GM12878 (cell line): ENCODE measurements around the gene FAM193B. TPM values are rescaled to one million over a fixed set of nuclear protein-coding genes. Genes with fewer than 3 reads are reported as not detected.

Experiments
- ATAC-seq: fragments of 200-7000 bp; cut with Tn5 transposase; 3 replicates; pipeline ENCODE4 v1.9.1; 2020; ENCODE audit warnings: mild to moderate bottlenecking, moderate library complexity
- BruUV-seq: library from RNA; stranded (reverse); fragments of 400-500 nt; replicated peaks from 2 replicates; lab custom pipeline; 2021; lab: Mats Ljungman, UMichigan
- CTCF ChIA-PET: fragments of 300-600 bp; sonication (Branson Sonifier 250); formaldehyde crosslinking; extraction: SDS; loops from one replicate; lab custom pipeline; 2021; ENCODE audit warnings: inconsistent platforms; lab: Yijun Ruan, JAX
- POLR2A ChIA-PET: fragments of 350-600 bp; formaldehyde crosslinking; extraction: SDS; loops from one replicate; lab custom pipeline; 2021; ENCODE audit warnings: inconsistent platforms; lab: Charles Lee
- RAD21 ChIA-PET: fragments of 300-600 bp; sonication (Branson Sonifier 250); formaldehyde crosslinking; loops from one replicate; lab custom pipeline; 2023; ENCODE audit warnings: antibody characterized with exemption; ENCODE audit not compliant: unreplicated experiment; lab: Charles Lee
- SMC1A ChIA-PET: fragments of 300-600 bp; sonication (Branson Sonifier 250); formaldehyde crosslinking; loops from one replicate; lab custom pipeline; 2023; ENCODE audit not compliant: unreplicated experiment, uncharacterized antibody; lab: Charles Lee
- DNase-seq: peaks from one replicate; pipeline ENCODE4 v3.0.0-alpha.2; 2011; ENCODE audit warnings: low read depth, low spot score
- FAIRE-seq: peaks from 3 replicates; lab custom pipeline; 2011; peaks lifted over from hg19 to GRCh38; lab: Jason Lieb, UNC
- H2AFZ ChIP-seq: 2 replicates; pipeline ENCODE4 v1.6.0; 2011; ENCODE audit warnings: low read depth, low read length, control low read depth; ENCODE audit not compliant: control insufficient read depth
- H3K27ac ChIP-seq: 2 replicates; pipeline ENCODE4 v1.5.1; 2011; ENCODE audit warnings: control low read depth; ENCODE audit not compliant: control insufficient read depth, insufficient read depth
- H3K27me3 ChIP-seq, 2 experiments: replicated peaks in 1 of 2; 2 replicates each; pipeline versions ENCODE4 v1.6.0 to v1.6.1; 2011; ENCODE audit warnings: low read length in 1 of 2; ENCODE audit not compliant: control insufficient read depth in 2 of 2, insufficient read depth in 2 of 2
- H3K36me3 ChIP-seq, 2 experiments: 2 replicates each; pipeline ENCODE4 v1.5.1; 2011; ENCODE audit warnings: low read length in 1 of 2; ENCODE audit not compliant: control insufficient read depth in 2 of 2, insufficient read depth in 2 of 2
- H3K4me1 ChIP-seq: 2 replicates; pipeline ENCODE4 v1.6.1; 2011; ENCODE audit warnings: mild to moderate bottlenecking, low read length, moderate library complexity, mixed read lengths; ENCODE audit not compliant: control insufficient read depth, insufficient read depth
- H3K4me2 ChIP-seq: 2 replicates; pipeline ENCODE4 v1.6.0; 2011; ENCODE audit warnings: control low read depth; ENCODE audit not compliant: control insufficient read depth, insufficient read depth
- H3K4me3 ChIP-seq: fragments of 200-600 bp; sonication (generic); 2 replicates; pipeline ENCODE4 v1.5.1; 2016
- H3K79me2 ChIP-seq: 2 replicates; pipeline ENCODE4 v1.6.0; 2011; ENCODE audit warnings: low read length; ENCODE audit not compliant: control insufficient read depth, insufficient read depth
- H3K9ac ChIP-seq: 2 replicates; pipeline ENCODE4 v1.8.0; 2011; ENCODE audit warnings: low read length, control low read depth, mixed read lengths; ENCODE audit not compliant: control insufficient read depth, insufficient read depth
- H3K9me3 ChIP-seq: replicated peaks from 3 replicates; pipeline ENCODE4 v1.5.1; 2011; ENCODE audit warnings: mild to moderate bottlenecking, low read length; ENCODE audit not compliant: control insufficient read depth, insufficient read depth
- H4K20me1 ChIP-seq: 2 replicates; pipeline ENCODE4 v1.6.0; 2011; ENCODE audit not compliant: control insufficient read depth, insufficient read depth
- EED ChIP-seq: sonication (generic); IDR thresholded peaks from 2 replicates; pipeline ENCODE4 v1.6.1; 2016; ENCODE audit warnings: antibody characterized with exemption, low read depth
- POLR2A ChIP-seq: IDR thresholded peaks from 2 replicates; pipeline ENCODE4 v1.6.1; 2011; ENCODE audit warnings: low read depth, mild to moderate bottlenecking, low read length
- ZZZ3 ChIP-seq: IDR thresholded peaks from 2 replicates; pipeline ENCODE4 v1.6.1; 2011; ENCODE audit warnings: low read depth; ENCODE audit not compliant: control insufficient read depth, insufficient read length
- WGBS: methylation state at CpG from one replicate; pipeline ENCODE4 v1.1.6; 2016; ENCODE audit warnings: low lambda C conversion rate; ENCODE audit not compliant: insufficient replicate concordance, insufficient coverage; ENCODE audit errors: missing lambda C conversion rate; 5-methylcytosine and 5-hydroxymethylcytosine counted together
- in situ Hi-C: fragments of 300-500 bp; cut with MboI; formaldehyde crosslinking; loops from 9 replicates; pipeline ENCODE4 v1.14.3; 2018; ENCODE audit warnings: mixed read lengths
- intact Hi-C: fragments of 100-400 bp; cut with micrococcal nuclease; formaldehyde crosslinking; loops from one replicate; pipeline ENCODE4 v1.14.2; 2022; ENCODE audit not compliant: unreplicated experiment
- polyA plus RNA-seq, 11 experiments: library from polyadenylated mRNA; depleted of rRNA in 4 of 11; unstranded in 6 of 11; stranded (reverse) in 5 of 11; fragments of >200 nt; fragmentation: Nextera tagmentation in 4 of 11; fragmentation: Illumina TruSeq in 1 of 11; extraction: Ambion mirVana in 4 of 11; extraction: Trizol in 1 of 11; gene quantifications; 1 replicate in 1 of 11; 2 replicates in 10 of 11; pipeline versions ENCODE4 v1.2.1 to v1.2.3, GENCODE V29; 2011 to 2016; ENCODE audit warnings: inconsistent platforms in 2 of 11, missing spikeins in 2 of 11, low read depth in 1 of 11
- total RNA-seq, 4 experiments: library from RNA; depleted of rRNA in 3 of 4; stranded (reverse); fragments of >200 nt in 3 of 4; fragmentation: Illumina TruSeq in 1 of 4; extraction: Trizol in 1 of 4; gene quantifications; 2 replicates each; pipeline versions ENCODE4 v1.2.1 to v1.2.3, GENCODE V29; 2013 to 2021
- TF ChIP-seq, protein P1 (sequence below): IDR thresholded peaks from 2 replicates; pipeline ENCODE4 v1.6.1; 2011; ENCODE audit warnings: borderline replicate concordance, low read depth, mild to moderate bottlenecking, moderate library complexity, low read length; ENCODE audit not compliant: insufficient read depth, poor library complexity, severe bottlenecking
- TF ChIP-seq, protein P2 (sequence below): IDR thresholded peaks from 2 replicates; pipeline ENCODE4 v1.6.1; 2011; ENCODE audit warnings: borderline replicate concordance, low read depth, mild to moderate bottlenecking, moderate library complexity, mixed read lengths, low read length; ENCODE audit not compliant: insufficient read depth; ENCODE audit errors: extremely low read length
- TF ChIP-seq, protein P3 (sequence below): fragments of 150-350 bp; IDR thresholded peaks from 2 replicates; pipeline ENCODE4 v1.6.1; 2016; ENCODE audit warnings: low read depth, low read length

Gene FAM193B
- total and polyA plus RNA-seq, 10 of the 15 experiments (the other 5 are each of a cell fraction or from before 2014, with no cell fraction given), result 3.3 to 47.0 (median 25.1) TPM

DNA sequence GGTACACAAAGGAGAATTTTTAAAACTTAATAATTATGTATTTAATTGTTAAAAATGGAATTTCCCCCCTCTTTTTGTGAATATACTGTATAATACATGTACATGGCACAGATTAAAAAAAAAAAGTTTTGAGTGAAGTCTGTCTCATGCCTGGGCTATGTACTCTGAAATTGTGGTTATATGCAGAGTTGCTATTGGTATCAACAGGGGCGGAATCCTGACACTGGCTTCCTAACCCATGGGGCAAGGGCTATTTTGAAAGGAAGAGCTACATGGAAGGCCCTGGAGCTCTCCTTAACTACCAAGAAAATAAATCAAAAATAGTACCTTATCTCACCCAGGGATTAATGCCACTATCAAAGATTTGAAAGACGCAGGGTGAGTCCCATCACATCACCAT lies 865 bp upstream of the FAM193B start:
- BruUV-seq, result no TSS peak
- TF ChIP-seq ZZZ3 (no peak), EED (no peak), POLR2A (no peak)
- CTCF ChIA-PET, result no interaction called here

DNA sequence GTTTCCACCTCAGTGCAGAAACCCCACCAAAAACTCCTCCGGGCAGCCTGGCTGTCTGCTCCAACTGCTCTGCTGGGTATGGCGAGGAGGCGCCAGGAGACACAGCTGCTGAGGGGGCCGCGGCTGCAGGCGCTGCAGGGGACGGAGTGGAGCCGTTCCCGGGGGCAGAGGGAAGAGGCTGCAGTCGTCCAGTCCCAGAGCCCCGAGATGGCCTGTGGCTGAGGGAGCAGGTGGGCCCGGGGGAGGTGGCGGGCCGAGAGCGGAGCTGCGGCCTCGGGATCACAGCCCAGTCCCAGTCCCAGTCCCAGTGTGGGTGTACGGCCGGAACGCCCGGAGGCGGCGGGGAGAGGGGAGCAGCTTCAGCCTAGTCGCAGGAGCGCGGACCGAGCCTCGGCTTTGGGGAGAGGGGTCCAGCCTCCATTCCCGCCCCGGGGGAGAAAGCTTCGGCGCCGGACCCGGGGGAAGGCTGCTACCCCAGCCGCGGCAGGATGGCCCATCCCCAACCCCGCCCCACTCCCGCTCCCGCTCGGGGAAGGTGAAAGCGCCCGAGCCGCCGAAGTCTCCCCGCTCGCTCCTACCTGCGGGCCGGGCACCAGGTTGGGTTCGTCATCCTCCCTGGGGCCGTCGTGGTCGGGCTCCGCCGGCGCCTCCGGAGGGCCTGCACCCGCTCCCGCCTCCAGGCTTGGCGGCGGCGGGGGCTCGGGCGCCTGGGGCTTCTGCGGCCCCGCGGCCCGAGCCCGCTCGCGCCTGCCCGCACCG lies 513 bp downstream of the FAM193B start:
- in situ Hi-C loops (no loop called here), intact Hi-C loops (loop anchor here (5.0 kb wide), 1 partner anchor 37 kb away; the partner anchor contains the start of gene DDX41)
- peak overlapping the region; percentile 91 for H3K4me2 ChIP-seq
- 2% methylated on average over 55 of the region's 72 CpGs for WGBS
- ChIA-PET CTCF (interaction anchor here (0.7 to 1.1 kb wide), 2 partner anchors 45 to 244 kb away, joined by 3 read pairs; no protein-coding TSS in a partner anchor), SMC1A (interaction anchor here (1.4 kb wide), 1 partner anchor 33 kb away, joined by 3 read pairs; no protein-coding TSS in a partner anchor), RAD21 (interaction anchor here (0.9 kb wide), 1 partner anchor 52 kb away, joined by 3 read pairs; no protein-coding TSS in a partner anchor), POLR2A (interaction anchor here (1.2 kb wide), 1 partner anchor 582 kb away, joined by 3 read pairs; no protein-coding TSS in a partner anchor)
- no TSS peak for BruUV-seq
- 0 out of 4 replicates have a peak, but pooled peaks cover 0 to 3% of the 10 kb centered on the region in 2 experiments for H3K36me3 ChIP-seq
- DNase-seq (no peak), FAIRE-seq (no peak), ATAC-seq (peak; percentile 65)
- H3K9ac ChIP-seq, result peak overlapping the region; percentile 76
- H4K20me1 ChIP-seq, result no peaks in the 10 kb centered on the region; the same call in 1 of the 2 replicates
- H3K4me1 ChIP-seq, result peaks cover 8% of the 10 kb centered on the region
- H3K27ac ChIP-seq, result peak overlapping the region; percentile 57
- peaks cover 22% of the 10 kb centered on the region for H3K79me2 ChIP-seq
- no peaks in the 10 kb centered on the region for H3K27me3 ChIP-seq
- H2AFZ ChIP-seq, result peak overlapping the region; percentile 72
- peak overlapping the region; percentile 92 for H3K4me3 ChIP-seq
- H3K9me3 ChIP-seq, result no peaks in the 10 kb centered on the region
- TF ChIP-seq, protein P1, sequence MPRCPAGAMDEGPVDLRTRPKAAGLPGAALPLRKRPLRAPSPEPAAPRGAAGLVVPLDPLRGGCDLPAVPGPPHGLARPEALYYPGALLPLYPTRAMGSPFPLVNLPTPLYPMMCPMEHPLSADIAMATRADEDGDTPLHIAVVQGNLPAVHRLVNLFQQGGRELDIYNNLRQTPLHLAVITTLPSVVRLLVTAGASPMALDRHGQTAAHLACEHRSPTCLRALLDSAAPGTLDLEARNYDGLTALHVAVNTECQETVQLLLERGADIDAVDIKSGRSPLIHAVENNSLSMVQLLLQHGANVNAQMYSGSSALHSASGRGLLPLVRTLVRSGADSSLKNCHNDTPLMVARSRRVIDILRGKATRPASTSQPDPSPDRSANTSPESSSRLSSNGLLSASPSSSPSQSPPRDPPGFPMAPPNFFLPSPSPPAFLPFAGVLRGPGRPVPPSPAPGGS, result no peak
- TF ChIP-seq, protein P2, sequence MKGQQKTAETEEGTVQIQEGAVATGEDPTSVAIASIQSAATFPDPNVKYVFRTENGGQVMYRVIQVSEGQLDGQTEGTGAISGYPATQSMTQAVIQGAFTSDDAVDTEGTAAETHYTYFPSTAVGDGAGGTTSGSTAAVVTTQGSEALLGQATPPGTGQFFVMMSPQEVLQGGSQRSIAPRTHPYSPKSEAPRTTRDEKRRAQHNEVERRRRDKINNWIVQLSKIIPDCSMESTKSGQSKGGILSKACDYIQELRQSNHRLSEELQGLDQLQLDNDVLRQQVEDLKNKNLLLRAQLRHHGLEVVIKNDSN, result no peak
- TF ChIP-seq, protein P3, sequence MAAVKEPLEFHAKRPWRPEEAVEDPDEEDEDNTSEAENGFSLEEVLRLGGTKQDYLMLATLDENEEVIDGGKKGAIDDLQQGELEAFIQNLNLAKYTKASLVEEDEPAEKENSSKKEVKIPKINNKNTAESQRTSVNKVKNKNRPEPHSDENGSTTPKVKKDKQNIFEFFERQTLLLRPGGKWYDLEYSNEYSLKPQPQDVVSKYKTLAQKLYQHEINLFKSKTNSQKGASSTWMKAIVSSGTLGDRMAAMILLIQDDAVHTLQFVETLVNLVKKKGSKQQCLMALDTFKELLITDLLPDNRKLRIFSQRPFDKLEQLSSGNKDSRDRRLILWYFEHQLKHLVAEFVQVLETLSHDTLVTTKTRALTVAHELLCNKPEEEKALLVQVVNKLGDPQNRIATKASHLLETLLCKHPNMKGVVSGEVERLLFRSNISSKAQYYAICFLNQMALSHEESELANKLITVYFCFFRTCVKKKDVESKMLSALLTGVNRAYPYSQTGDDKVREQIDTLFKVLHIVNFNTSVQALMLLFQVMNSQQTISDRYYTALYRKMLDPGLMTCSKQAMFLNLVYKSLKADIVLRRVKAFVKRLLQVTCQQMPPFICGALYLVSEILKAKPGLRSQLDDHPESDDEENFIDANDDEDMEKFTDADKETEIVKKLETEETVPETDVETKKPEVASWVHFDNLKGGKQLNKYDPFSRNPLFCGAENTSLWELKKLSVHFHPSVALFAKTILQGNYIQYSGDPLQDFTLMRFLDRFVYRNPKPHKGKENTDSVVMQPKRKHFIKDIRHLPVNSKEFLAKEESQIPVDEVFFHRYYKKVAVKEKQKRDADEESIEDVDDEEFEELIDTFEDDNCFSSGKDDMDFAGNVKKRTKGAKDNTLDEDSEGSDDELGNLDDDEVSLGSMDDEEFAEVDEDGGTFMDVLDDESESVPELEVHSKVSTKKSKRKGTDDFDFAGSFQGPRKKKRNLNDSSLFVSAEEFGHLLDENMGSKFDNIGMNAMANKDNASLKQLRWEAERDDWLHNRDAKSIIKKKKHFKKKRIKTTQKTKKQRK, result no peak

More for the DNA sequence above, 865 bp upstream of the FAM193B start:
- Histone ChIP-seq H3K4me3 (no peak overlapping the region), H3K27ac (no peak overlapping the region), H3K9me3 (no peaks in the 10 kb centered on the region), H3K27me3 (no peaks in the 10 kb centered on the region), H2AFZ (peak overlapping the region; percentile 96; the same call in 1 of the 2 replicates), H3K9ac (no peak overlapping the region), H4K20me1 (no peaks in the 10 kb centered on the region; the same call in 1 of the 2 replicates), H3K4me1 (peaks cover 8% of the 10 kb centered on the region), H3K79me2 (peaks cover 20% of the 10 kb centered on the region), H3K36me3 (0 out of 4 replicates have a peak, but pooled peaks cover 0 to 3% of the 10 kb centered on the region in 2 experiments), H3K4me2 (peak overlapping the region; percentile 81; the same call in 1 of the 2 replicates)
- in situ Hi-C loops (no loop called here), intact Hi-C loops (no loop called here)
- FAIRE-seq, result no peak
- POLR2A ChIA-PET, result interaction anchor here (1.0 kb wide), 1 partner anchor 18 kb away, joined by 3 read pairs; no protein-coding TSS in a partner anchor
- DNase-seq, result no peak
- RAD21 ChIA-PET, result no interaction called here
- WGBS, result 100% methylated on average over 2 of the region's 2 CpGs
- SMC1A ChIA-PET, result no interaction called here
- no peak for ATAC-seq
